HCT116 (cell line): Measurements from ENCODE around the gene PFKM. TPM values are rescaled to one million over a fixed set of nuclear protein-coding genes. Genes with fewer than 3 reads are reported as not detected.

ENCODE experiments used
- ATAC-seq: fragments of 200-7000 bp; cut with Tn5 transposase; 2 replicates; pipeline ENCODE4 v1.9.1; 2020; ENCODE audit warnings: mild to moderate bottlenecking, moderate library complexity
- BruUV-seq: library from RNA; stranded (reverse); fragments of 400-500 nt; replicated peaks from 2 replicates; lab custom pipeline; 2021; lab: Mats Ljungman, UMichigan
- CTCF ChIA-PET: fragments of 300-600 bp; sonication (Branson Sonifier 250); formaldehyde crosslinking; loops from one replicate; lab custom pipeline; 2021; ENCODE audit warnings: antibody characterized with exemption; lab: Charles Lee
- POLR2A ChIA-PET: fragments of 300-600, 350-600 bp; sonication (Branson Sonifier 250); formaldehyde crosslinking; loops from one replicate; lab custom pipeline; 2021; ENCODE audit warnings: antibody characterized with exemption; lab: Charles Lee
- RAD21 ChIA-PET, 2 experiments: fragments of 300-600 bp; sonication (Branson Sonifier 250); formaldehyde crosslinking; loops; one replicate each; lab custom pipeline; 2023; ENCODE audit warnings: low total read pairs in 2 of 2; ENCODE audit not compliant: uncharacterized antibody in 2 of 2, unreplicated experiment in 2 of 2, low non-redundant PET in 1 of 2; lab: Charles Lee
- DNase-seq: peaks from one replicate; pipeline ENCODE4 v3.0.0-alpha.2; 2010; ENCODE audit warnings: low read depth, low spot score
- H2AFZ ChIP-seq: fragments of 200-600 bp; shearing (Covaris generic), sonication (generic); 2 replicates; pipeline ENCODE4 v1.6.1; 2017; ENCODE audit warnings: low read depth, mixed run types, mixed read lengths, antibody characterized with exemption, low read length; ENCODE audit not compliant: poor library complexity, severe bottlenecking
- H3K27ac ChIP-seq: 2 replicates; pipeline ENCODE4 v1.5.1; 2012; ENCODE audit warnings: low read depth, low read length
- H3K27me3 ChIP-seq: fragments of 200-600 bp; sonication (generic); 2 replicates; pipeline ENCODE4 v1.6.1; 2016; ENCODE audit warnings: mixed run types, low read length, mixed read lengths; ENCODE audit not compliant: insufficient read depth
- H3K36me3 ChIP-seq, 2 experiments: fragments of 200-500 bp in 1 of 2; fragments of 200-600 bp in 1 of 2; sonication (Bioruptor generic) in 1 of 2; sonication (generic) in 1 of 2; 2 replicates each; pipeline versions ENCODE4 v1.5.1 to v1.6.1; 2014 to 2016; ENCODE audit warnings: low read length in 2 of 2, inconsistent platforms in 1 of 2, mixed read lengths in 1 of 2, mixed run types in 1 of 2; ENCODE audit not compliant: insufficient read depth in 2 of 2, control insufficient read depth in 1 of 2
- H3K4me1 ChIP-seq, 2 experiments: fragments of 200-600 bp in 1 of 2; sonication (generic) in 1 of 2; 2 replicates each; pipeline versions ENCODE4 v1.5.1 to v1.6.1; 2012 to 2017; ENCODE audit warnings: low read length in 2 of 2, inconsistent platforms in 1 of 2, mild to moderate bottlenecking in 1 of 2, mixed read lengths in 1 of 2, mixed run types in 1 of 2, moderate library complexity in 1 of 2; ENCODE audit not compliant: insufficient read depth in 2 of 2, control insufficient read depth in 1 of 2
- H3K4me2 ChIP-seq: fragments of 200-600 bp; sonication (generic); 2 replicates; pipeline ENCODE4 v1.6.1; 2017; ENCODE audit warnings: mixed run types, low read length, mixed read lengths
- H3K4me3 ChIP-seq, 2 experiments: fragments of 200-600 bp in 1 of 2; sonication (generic) in 1 of 2; replicated peaks in 1 of 2; 2 replicates each; pipeline ENCODE4 v1.5.1; 2011 to 2016; ENCODE audit warnings: low read length in 2 of 2, control low read depth in 1 of 2, low read depth in 1 of 2, mild to moderate bottlenecking in 1 of 2, mixed read lengths in 1 of 2, mixed run types in 1 of 2
- H3K79me2 ChIP-seq: fragments of 200-600 bp; sonication (generic); 2 replicates; pipeline ENCODE4 v1.6.1; 2017; ENCODE audit warnings: mild to moderate bottlenecking, mixed run types, low read length, moderate library complexity, mixed read lengths; ENCODE audit not compliant: insufficient read depth
- H3K9ac ChIP-seq: fragments of 200-600 bp; sonication (generic); 2 replicates; pipeline ENCODE4 v1.6.1; 2016; ENCODE audit warnings: low read length, mixed read lengths
- H3K9me2 ChIP-seq: fragments of 200-600 bp; sonication (generic), shearing (Covaris generic); 2 replicates; pipeline ENCODE4 v1.6.1; 2017; ENCODE audit warnings: mixed run types, mild to moderate bottlenecking, moderate library complexity; ENCODE audit not compliant: insufficient read depth
- H3K9me3 ChIP-seq, 2 experiments: fragments of 200-500 bp in 1 of 2; fragments of 200-600 bp in 1 of 2; sonication (Bioruptor generic) in 1 of 2; sonication (generic) in 1 of 2; 2 replicates each; pipeline ENCODE4 v1.6.1; 2014 to 2017; ENCODE audit warnings: low read length in 2 of 2, mixed read lengths in 2 of 2, inconsistent platforms in 1 of 2, low read depth in 1 of 2, mild to moderate bottlenecking in 1 of 2, mixed run types in 1 of 2, moderate library complexity in 1 of 2; ENCODE audit not compliant: control insufficient read depth in 1 of 2, insufficient read depth in 1 of 2
- H4K20me1 ChIP-seq: fragments of 200-600 bp; sonication (generic), shearing (Covaris generic); 2 replicates; pipeline ENCODE4 v1.6.1; 2017; ENCODE audit warnings: mixed run types, mild to moderate bottlenecking, moderate library complexity; ENCODE audit not compliant: insufficient read depth
- CBX3 ChIP-seq: IDR thresholded peaks from 2 replicates; pipeline ENCODE4 v1.6.1; 2012; ENCODE audit warnings: low read depth
- EZH2 ChIP-seq: fragments of 200-600 bp; sonication (generic); IDR thresholded peaks from 2 replicates; pipeline ENCODE4 v1.6.1; 2017; ENCODE audit warnings: antibody characterized with exemption, mixed run types
- EZH2phosphoT487 ChIP-seq: fragments of 200-600 bp; IDR thresholded peaks from 2 replicates; pipeline ENCODE4 v1.6.1; 2018; ENCODE audit warnings: antibody characterized with exemption, borderline replicate concordance
- FOSL1 ChIP-seq: IDR thresholded peaks from 2 replicates; pipeline ENCODE4 v1.6.1; 2012; ENCODE audit warnings: low read depth
- RAD21 ChIP-seq: IDR thresholded peaks from 2 replicates; pipeline ENCODE4 v1.6.1; 2012; ENCODE audit warnings: low read depth, mild to moderate bottlenecking
- YY1 ChIP-seq: IDR thresholded peaks from 2 replicates; pipeline ENCODE4 v1.6.1; 2011; ENCODE audit warnings: low read length, low read depth, moderate library complexity, mild to moderate bottlenecking; ENCODE audit not compliant: insufficient replicate concordance; ENCODE audit errors: extremely low read depth
- ZBTB33 ChIP-seq: IDR thresholded peaks from 2 replicates; pipeline ENCODE4 v1.6.1; 2011; ENCODE audit warnings: mild to moderate bottlenecking, low read length, moderate library complexity; ENCODE audit not compliant: insufficient replicate concordance; ENCODE audit errors: extremely low read depth
- intact Hi-C: fragments of 100-400 bp; cut with micrococcal nuclease; formaldehyde crosslinking; loops from 2 replicates; pipeline ENCODE4 v1.10.0; 2022
- total RNA-seq: library from RNA; stranded (reverse); gene quantifications from one replicate; pipeline ENCODE4 v1.2.1, GENCODE V29; 2021; ENCODE audit not compliant: unreplicated experiment

PFKM gene
- total RNA-seq, 1 experiment from 2014 or later = 144 TPM

GRCh38 chr12:48084841-48085460, 34.2 kb upstream of the PFKM start:
- H3K36me3 ChIP-seq = peaks cover 28 to 30% of the 10 kb centered on the region in 2 experiments; a peak in 3 of 4 replicates
- H3K4me2 ChIP-seq = no peak overlapping the region
- ChIA-PET POLR2A (no interaction called here), CTCF (interaction anchor here (0.9 to 1.5 kb wide), 3 partner anchors 80 to 370 kb away, joined by 4 to 6 read pairs (median 5); no protein-coding TSS in a partner anchor), RAD21 (no interaction called here)
- BruUV-seq = no TSS peak
- H3K79me2 ChIP-seq = no peaks in the 10 kb centered on the region
- H3K9ac ChIP-seq = no peak overlapping the region
- no peak for TF ChIP-seq RAD21
- no peak for TF ChIP-seq ZBTB33
- TF ChIP-seq EZH2phosphoT487 = no peak
- TF ChIP-seq YY1 = no peak
- TF ChIP-seq FOSL1 = no peak
- no peak for TF ChIP-seq CBX3
- TF ChIP-seq EZH2 = no peak
- H2AFZ ChIP-seq = no peak overlapping the region
- intact Hi-C loops = loop anchor here (1.0 kb wide), 2 partner anchors 80 to 533 kb away; no protein-coding TSS in a partner anchor
- H3K9me3 ChIP-seq = no peaks in the 10 kb centered on the region
- ATAC-seq (no peak), DNase-seq (no peak)
- no peaks in the 10 kb centered on the region for H3K27me3 ChIP-seq
- no peaks in the 10 kb centered on the region for H3K4me1 ChIP-seq
- no peak overlapping the region for H3K27ac ChIP-seq
- no peak overlapping the region for H3K4me3 ChIP-seq
- H3K9me2 ChIP-seq = no peaks in the 10 kb centered on the region
- no peaks in the 10 kb centered on the region for H4K20me1 ChIP-seq
